Adrenal gland (tissue), 5 donors: Measurements from ENCODE around the gene PIP5K1C.

Experiments used
- CTCF ChIP-seq, 6 experiments: fragments of 450-650 bp in 4 of 6; fragments of 200-600 bp in 2 of 6; sonication (generic) in 1 of 6; IDR thresholded peaks; 1 replicate in 5 of 6; 2 replicates in 1 of 6; pipeline versions ENCODE4 v1.5.1 to v1.8.0; 2016 to 2021; ENCODE audit warnings: antibody characterized with exemption in 6 of 6, mild to moderate bottlenecking in 2 of 6, moderate library complexity in 1 of 6
- POLR2A ChIP-seq, 2 donors: fragments of 450-650 bp; IDR thresholded peaks; one replicate each; pipeline ENCODE4 v1.6.1; 2017; ENCODE audit warnings: antibody characterized with exemption in 2 of 2, mild to moderate bottlenecking in 2 of 2, moderate library complexity in 1 of 2
- donor health status: DM: no; HTN: no; CAD: no.

- no peak for TF ChIP-seq CTCF (IDR thresholded peaks at IDR 0.05)
- no peak for TF ChIP-seq POLR2A (IDR thresholded peaks at IDR 0.05)
Measured at GRCh38 chr19:3656073-3656746, 44.1 kb downstream of the PIP5K1C start.
